PC-9 (cell line): Measurements from ENCODE around the gene KCNIP2. TPM values are rescaled to one million over a fixed set of nuclear protein-coding genes. Genes with fewer than 3 reads are reported as not detected.

ENCODE experiments used
- BruUV-seq: library from RNA; stranded (reverse); fragments of 400-500 nt; replicated peaks from 2 replicates; lab custom pipeline; 2021; lab: Mats Ljungman, UMichigan
- CTCF ChIA-PET: fragments of 300-600 bp; sonication (Branson Sonifier 250); formaldehyde crosslinking; loops from one replicate; lab custom pipeline; 2022; ENCODE audit warnings: antibody characterized with exemption; lab: Charles Lee
- POLR2A ChIA-PET: fragments of 300-600 bp; sonication (Branson Sonifier 250); formaldehyde crosslinking; loops from one replicate; lab custom pipeline; 2022; ENCODE audit warnings: antibody characterized with exemption; ENCODE audit not compliant: unreplicated experiment; lab: Charles Lee
- DNase-seq, 2 experiments: peaks; one replicate each; pipeline versions ENCODE4 v3.0.0 to v3.0.0-alpha.2; 2015 to 2022; ENCODE audit warnings: mixed read lengths in 1 of 2
- H2AFZ ChIP-seq: fragments of 200-600 bp; sonication (generic); 2 replicates; pipeline ENCODE4 v1.8.1; 2017; ENCODE audit warnings: antibody characterized with exemption
- H3F3A ChIP-seq: fragments of 200-600 bp; sonication (generic); 2 replicates; pipeline ENCODE4 v1.8.1; 2017; ENCODE audit warnings: antibody characterized with exemption, mild to moderate bottlenecking, low read depth; ENCODE audit not compliant: insufficient read depth
- H3K27ac ChIP-seq: fragments of 200-600 bp; sonication (generic); 2 replicates; pipeline ENCODE4 v1.6.1; 2016; ENCODE audit warnings: mixed run types
- H3K27me3 ChIP-seq: fragments of 200-600 bp; sonication (generic); 2 replicates; pipeline ENCODE4 v1.6.1; 2016; ENCODE audit warnings: low read depth, mixed run types; ENCODE audit not compliant: insufficient read depth
- H3K36me3 ChIP-seq: fragments of 200-600 bp; sonication (generic); 2 replicates; pipeline ENCODE4 v1.6.1; 2016; ENCODE audit warnings: low read depth, mixed run types
- H3K4me1 ChIP-seq: fragments of 200-600 bp; sonication (generic); replicated peaks from 2 replicates; pipeline ENCODE4 v1.6.1; 2016; ENCODE audit warnings: mixed run types; ENCODE audit not compliant: insufficient read depth
- H3K4me2 ChIP-seq: fragments of 200-600 bp; sonication (generic); 2 replicates; pipeline ENCODE4 v1.6.1; 2017; ENCODE audit warnings: mixed run types
- H3K4me3 ChIP-seq: fragments of 200-600 bp; sonication (generic); 2 replicates; pipeline ENCODE4 v1.6.1; 2016; ENCODE audit warnings: mixed run types
- H3K79me2 ChIP-seq: fragments of 200-600 bp; sonication (generic); 2 replicates; pipeline ENCODE4 v1.6.1; 2017; ENCODE audit warnings: low read depth, mixed run types
- H3K9me2 ChIP-seq: fragments of 200-600 bp; sonication (generic); 2 replicates; pipeline ENCODE4 v1.8.1; 2017; ENCODE audit warnings: mild to moderate bottlenecking; ENCODE audit not compliant: insufficient read depth
- H3K9me3 ChIP-seq: fragments of 200-600 bp; sonication (generic); 2 replicates; pipeline ENCODE4 v1.8.1; 2016; ENCODE audit warnings: low read depth; ENCODE audit not compliant: insufficient read depth
- H4K20me1 ChIP-seq: fragments of 200-600 bp; sonication (generic); 2 replicates; pipeline ENCODE4 v1.8.1; 2017; ENCODE audit not compliant: insufficient read depth
- EZH2 ChIP-seq: fragments of 200-600 bp; sonication (generic); IDR thresholded peaks from 2 replicates; pipeline ENCODE4 v1.8.0; 2017; ENCODE audit warnings: antibody characterized with exemption, low read depth
- intact Hi-C: fragments of 100-400 bp; cut with micrococcal nuclease; formaldehyde crosslinking; loops from one replicate; pipeline ENCODE4 v1.10.0; 2022; ENCODE audit not compliant: unreplicated experiment
- total RNA-seq: library from RNA; stranded (reverse); gene quantifications from 2 replicates; pipeline ENCODE4 v1.2.3, GENCODE V29; 2021
- TF ChIP-seq, protein P1 (sequence below): fragments of 200-600 bp; sonication (generic); conservative IDR thresholded peaks from 2 replicates; pipeline ENCODE4 v1.6.1; 2017; ENCODE audit warnings: mixed run types, antibody characterized with exemption, mild to moderate bottlenecking, moderate library complexity

Gene KCNIP2
- total RNA-seq, 1 experiment from 2014 or later, result 4.0 TPM

GRCh38 chr10:101803511-101803910 lies 40.1 kb downstream of the KCNIP2 start:
- intact Hi-C loops, result no loop called here
- Histone ChIP-seq H3K4me3 (no peak overlapping the region), H3K79me2 (no peaks in the 10 kb centered on the region), H3K36me3 (peaks cover 12% of the 10 kb centered on the region; the same call in 1 of the 2 replicates), H4K20me1 (peaks cover 10% of the 10 kb centered on the region; the same call in 1 of the 2 replicates), H2AFZ (no peak overlapping the region), H3K9me2 (no peaks in the 10 kb centered on the region), H3K4me2 (no peak overlapping the region), H3F3A (no peaks in the 10 kb centered on the region), H3K27ac (no peak overlapping the region), H3K4me1 (no peaks in the 10 kb centered on the region), H3K27me3 (no peaks in the 10 kb centered on the region), H3K9me3 (no peaks in the 10 kb centered on the region)
- POLR2A ChIA-PET, result no interaction called here
- DNase-seq, result no peak
- TF ChIP-seq, protein P1, sequence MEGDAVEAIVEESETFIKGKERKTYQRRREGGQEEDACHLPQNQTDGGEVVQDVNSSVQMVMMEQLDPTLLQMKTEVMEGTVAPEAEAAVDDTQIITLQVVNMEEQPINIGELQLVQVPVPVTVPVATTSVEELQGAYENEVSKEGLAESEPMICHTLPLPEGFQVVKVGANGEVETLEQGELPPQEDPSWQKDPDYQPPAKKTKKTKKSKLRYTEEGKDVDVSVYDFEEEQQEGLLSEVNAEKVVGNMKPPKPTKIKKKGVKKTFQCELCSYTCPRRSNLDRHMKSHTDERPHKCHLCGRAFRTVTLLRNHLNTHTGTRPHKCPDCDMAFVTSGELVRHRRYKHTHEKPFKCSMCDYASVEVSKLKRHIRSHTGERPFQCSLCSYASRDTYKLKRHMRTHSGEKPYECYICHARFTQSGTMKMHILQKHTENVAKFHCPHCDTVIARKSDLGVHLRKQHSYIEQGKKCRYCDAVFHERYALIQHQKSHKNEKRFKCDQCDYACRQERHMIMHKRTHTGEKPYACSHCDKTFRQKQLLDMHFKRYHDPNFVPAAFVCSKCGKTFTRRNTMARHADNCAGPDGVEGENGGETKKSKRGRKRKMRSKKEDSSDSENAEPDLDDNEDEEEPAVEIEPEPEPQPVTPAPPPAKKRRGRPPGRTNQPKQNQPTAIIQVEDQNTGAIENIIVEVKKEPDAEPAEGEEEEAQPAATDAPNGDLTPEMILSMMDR, result no peak
- no peak for TF ChIP-seq EZH2
- BruUV-seq, result no TSS peak
- CTCF ChIA-PET, result interaction anchor here (0.7 kb wide), 1 partner anchor 37 kb away, joined by 10 read pairs; no protein-coding TSS in a partner anchor

DNA sequence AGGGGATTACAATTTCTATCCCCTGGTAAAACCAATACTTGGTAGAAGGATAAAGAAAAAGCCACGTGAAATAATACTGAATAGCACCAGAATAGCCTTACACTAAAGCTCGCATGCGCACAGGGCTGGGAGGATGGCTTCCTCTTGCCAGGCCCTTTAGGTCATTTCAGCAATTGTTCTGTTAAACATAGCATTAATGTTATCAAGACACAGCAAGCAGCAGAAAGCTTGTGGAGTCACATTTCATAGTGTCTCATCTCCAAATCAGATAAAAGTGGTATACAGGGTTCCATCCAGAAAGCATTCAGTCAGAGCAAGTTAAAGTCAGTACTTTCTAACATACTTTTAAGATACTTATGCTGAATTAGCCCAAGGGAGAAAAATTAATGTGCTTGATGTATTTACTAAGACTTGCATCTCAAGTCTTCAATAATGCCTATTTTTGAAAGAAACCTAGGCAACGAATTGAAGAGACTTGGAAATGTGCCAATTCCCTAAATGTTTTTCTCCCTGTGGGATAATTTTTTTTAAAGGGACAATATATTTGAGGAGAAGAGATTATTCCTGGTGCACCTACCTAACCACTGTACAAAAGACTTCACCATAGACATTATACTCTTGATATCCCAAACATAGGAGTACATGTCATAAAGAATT lies 46.1 kb downstream of the KCNIP2 start:
- BruUV-seq, result no TSS peak

GRCh38 chr10:101793526-101793925 lies 50.1 kb downstream of the KCNIP2 start:
- DNase-seq, result no peak
- Histone ChIP-seq H3K36me3 (peaks cover under 1% of the 10 kb centered on the region; the same call in 1 of the 2 replicates), H3K9me2 (no peaks in the 10 kb centered on the region), H2AFZ (no peak overlapping the region), H3K4me1 (no peaks in the 10 kb centered on the region), H3F3A (no peaks in the 10 kb centered on the region; the same call in 1 of the 2 replicates), H4K20me1 (0 out of 2 replicates have a peak, but pooled peaks cover 5% of the 10 kb centered on the region), H3K9me3 (no peaks in the 10 kb centered on the region), H3K27me3 (no peaks in the 10 kb centered on the region), H3K27ac (no peak overlapping the region), H3K79me2 (no peaks in the 10 kb centered on the region), H3K4me2 (no peak overlapping the region), H3K4me3 (no peak overlapping the region)
- ChIA-PET POLR2A (interaction anchor here (0.6 kb wide), 1 partner anchor 245 kb away, joined by 3 read pairs; no protein-coding TSS in a partner anchor), CTCF (no interaction called here)
- no TSS peak for BruUV-seq
- intact Hi-C loops, result no loop called here
- no peak for TF ChIP-seq EZH2
- TF ChIP-seq, protein P1, result no peak

More for the DNA sequence above, 46.1 kb downstream of the KCNIP2 start:
- no peak for DNase-seq
- POLR2A ChIA-PET, result no interaction called here
- intact Hi-C loops, result no loop called here
- CTCF ChIA-PET, result no interaction called here
- Histone ChIP-seq H3K9me2 (no peaks in the 10 kb centered on the region), H3F3A (no peaks in the 10 kb centered on the region; the same call in 1 of the 2 replicates), H3K36me3 (peaks cover 6% of the 10 kb centered on the region; the same call in 1 of the 2 replicates), H3K4me2 (no peak overlapping the region), H3K79me2 (no peaks in the 10 kb centered on the region), H3K27me3 (no peaks in the 10 kb centered on the region), H4K20me1 (0 out of 2 replicates have a peak, but pooled peaks cover 15% of the 10 kb centered on the region), H3K9me3 (no peaks in the 10 kb centered on the region), H3K4me1 (no peaks in the 10 kb centered on the region), H3K27ac (no peak overlapping the region), H2AFZ (no peak overlapping the region), H3K4me3 (no peak overlapping the region)
- TF ChIP-seq, protein P1, result no peak
- no peak for TF ChIP-seq EZH2
